Measurements from ENCODE around the gene SMAP1. TPM values are rescaled to one million over a fixed set of nuclear protein-coding genes. Genes with fewer than 3 reads are reported as not detected.

The SMAP1 gene
- total RNA-seq, 1 experiment from 2014 or later = 3.5 TPM

GRCh38 chr6:70872469-70872868, 204.8 kb downstream of the SMAP1 start:
- intact Hi-C loops (cut with micrococcal nuclease) = no loop called here
- POLR2A ChIA-PET = no interaction called here
- Histone ChIP-seq H3K36me3 (ENCODE audit: control insufficient read depth in 1 of 2, insufficient read depth in 2 of 2, low read length in 2 of 2) (no peaks in the 10 kb centered on the region), H4K20me1 (ENCODE audit: insufficient read depth) (no peaks in the 10 kb centered on the region), H3K9me3 (ENCODE audit: control insufficient read depth in 1 of 2, insufficient read depth in 1 of 2, low read depth in 1 of 2, low read length in 2 of 2) (no peaks in the 10 kb centered on the region; a peak in 2 of 4 replicates), H3K4me2 (ENCODE audit: low read length) (no peak overlapping the region), H3K9ac (ENCODE audit: low read length) (no peak overlapping the region), H3K27me3 (ENCODE audit: insufficient read depth, low read length) (no peaks in the 10 kb centered on the region), H3K79me2 (ENCODE audit: insufficient read depth, low read length) (no peaks in the 10 kb centered on the region), H3K9me2 (ENCODE audit: insufficient read depth) (no peaks in the 10 kb centered on the region), H3K4me3 (replicated peaks in 1 of 2; ENCODE audit: low read depth in 1 of 2, low read length in 2 of 2) (no peak overlapping the region), H2AFZ (ENCODE audit: low read depth, low read length, poor library complexity, severe bottlenecking) (no peak overlapping the region), H3K4me1 (ENCODE audit: control insufficient read depth in 1 of 2, insufficient read depth in 2 of 2, low read length in 2 of 2) (no peaks in the 10 kb centered on the region), H3K27ac (ENCODE audit: low read depth, low read length) (no peak overlapping the region)
- DNase-seq (ENCODE audit: low read depth, low spot score) = no peak
- TF ChIP-seq TCF7L2 (IDR thresholded peaks at IDR 0.05; ENCODE audit: borderline replicate concordance, extremely low read depth, insufficient read depth, insufficient read length) (no peak), EZH2phosphoT487 (IDR thresholded peaks at IDR 0.05; ENCODE audit: borderline replicate concordance) (no peak), EZH2 (IDR thresholded peaks at IDR 0.05) (no peak), ZBTB33 (IDR thresholded peaks at IDR 0.05; ENCODE audit: extremely low read depth, insufficient replicate concordance, low read length) (no peak), FOSL1 (IDR thresholded peaks at IDR 0.05; ENCODE audit: low read depth) (no peak), SRF (IDR thresholded peaks at IDR 0.05; ENCODE audit: low read depth) (no peak), CTCF (IDR thresholded peaks at IDR 0.05 in 2 of 3, conservative IDR thresholded peaks at IDR 0.05 in 1 of 3; ENCODE audit: borderline replicate concordance in 1 of 3, insufficient read depth in 1 of 3, low read depth in 2 of 3, low read length in 2 of 3) (no peak), SP1 (IDR thresholded peaks at IDR 0.05; ENCODE audit: low read depth) (no peak), JUND (IDR thresholded peaks at IDR 0.05) (no peak), CBX3 (IDR thresholded peaks at IDR 0.05; ENCODE audit: low read depth) (no peak), RAD21 (IDR thresholded peaks at IDR 0.05; ENCODE audit: low read depth) (no peak), POLR2A (IDR thresholded peaks at IDR 0.05; ENCODE audit: borderline replicate concordance, extremely low read depth, insufficient read depth, insufficient read length) (no peak), MAX (IDR thresholded peaks at IDR 0.05) (no peak), YY1 (IDR thresholded peaks at IDR 0.05; ENCODE audit: extremely low read depth, insufficient replicate concordance, low read depth, low read length) (no peak), CEBPB (IDR thresholded peaks at IDR 0.05; ENCODE audit: low read depth) (no peak), REST (IDR thresholded peaks at IDR 0.05; ENCODE audit: low read depth) (no peak), ELF1 (IDR thresholded peaks at IDR 0.05; ENCODE audit: borderline replicate concordance, low read depth) (no peak), ZNF274 (IDR thresholded peaks at IDR 0.05; ENCODE audit: low read depth, low read length) (no peak)
- no peak for ATAC-seq
- RAD21 ChIA-PET (ENCODE audit: low non-redundant PET in 1 of 2, low total read pairs in 2 of 2, uncharacterized antibody in 2 of 2, unreplicated experiment in 2 of 2) = no interaction called here
- CTCF ChIA-PET = no interaction called here
- BruUV-seq (replicated peaks) = no TSS peak
